Smooth muscle cell (in vitro differentiated cells): ENCODE data around the gene OR6B2. TPM values are rescaled to one million over a fixed set of nuclear protein-coding genes. Genes with fewer than 3 reads are reported as not detected.
A peak's percentile ranks its signal among the peaks of the same experiment; 100 is the strongest.

ENCODE experiments used
- DNase-seq: peaks from one replicate; lab custom pipeline; 2025; ENCODE audit not compliant: unreplicated experiment; lab: John Stamatoyannopoulos, UW
- H2AFZ ChIP-seq: fragments of 200-600 bp; sonication (generic); 2 replicates; pipeline ENCODE4 v1.6.0; 2016; ENCODE audit warnings: antibody characterized with exemption, low read depth, mild to moderate bottlenecking
- H3F3A ChIP-seq: fragments of 200-600 bp; sonication (generic); 2 replicates; pipeline ENCODE4 v1.6.0; 2017; ENCODE audit warnings: antibody characterized with exemption, low read depth
- H3K27ac ChIP-seq: fragments of 200-600 bp; sonication (generic); 2 replicates; pipeline ENCODE4 v1.5.1; 2016; ENCODE audit warnings: low read depth, mild to moderate bottlenecking
- H3K27me3 ChIP-seq: fragments of 200-600 bp; sonication (generic); 2 replicates; pipeline ENCODE4 v1.6.1; 2016; ENCODE audit warnings: low read depth, mild to moderate bottlenecking
- H3K36me3 ChIP-seq: fragments of 200-600 bp; sonication (generic); 2 replicates; pipeline ENCODE4 v1.5.1; 2016; ENCODE audit warnings: low read depth
- H3K4me1 ChIP-seq: fragments of 200-600 bp; sonication (generic); 2 replicates; pipeline ENCODE4 v1.5.1; 2016; ENCODE audit warnings: low read depth
- H3K4me2 ChIP-seq: fragments of 200-600 bp; sonication (generic); 2 replicates; pipeline ENCODE4 v1.6.0; 2016; ENCODE audit warnings: mild to moderate bottlenecking
- H3K4me3 ChIP-seq: fragments of 200-600 bp; sonication (generic); 2 replicates; pipeline ENCODE4 v1.5.1; 2016; ENCODE audit warnings: mild to moderate bottlenecking
- H3K79me2 ChIP-seq: fragments of 200-600 bp; sonication (generic); 2 replicates; pipeline ENCODE4 v1.6.0; 2016; ENCODE audit warnings: low read depth, mild to moderate bottlenecking
- H3K9ac ChIP-seq: fragments of 200-600 bp; sonication (generic); 2 replicates; pipeline ENCODE4 v1.6.0; 2016; ENCODE audit warnings: low read depth
- H3K9me3 ChIP-seq: fragments of 200-600 bp; sonication (generic); replicated peaks from 2 replicates; pipeline ENCODE4 v1.5.1; 2016; ENCODE audit warnings: low read depth
- H4K20me1 ChIP-seq: fragments of 200-600 bp; sonication (generic); 2 replicates; pipeline ENCODE4 v1.6.0; 2016; ENCODE audit warnings: low read depth
- WGBS: methylation state at CpG from one replicate; pipeline ENCODE4 v1.1.7; 2016; ENCODE audit warnings: low lambda C conversion rate; 5-methylcytosine and 5-hydroxymethylcytosine counted together
- polyA plus RNA-seq: library from polyadenylated mRNA; unstranded; fragments of >200 nt; fragmentation: Nextera tagmentation; extraction: Ambion mirVana; gene quantifications from 2 replicates; pipeline ENCODE4 v1.2.1, GENCODE V29; 2016
- total RNA-seq: library from RNA; depleted of rRNA; stranded (reverse); fragments of >200 nt; gene quantifications from 2 replicates; pipeline ENCODE4 v1.2.3, GENCODE V29; 2014
- TF ChIP-seq, protein P1 (sequence below): fragments of 200-600 bp; sonication (generic); IDR thresholded peaks from 2 replicates; pipeline ENCODE4 v1.5.1; 2017; ENCODE audit warnings: borderline replicate concordance, mild to moderate bottlenecking, antibody characterized with exemption; ENCODE audit not compliant: insufficient read depth, poor library complexity, severe bottlenecking

Gene OR6B2
- total and polyA plus RNA-seq, 2 experiments from 2014 or later = not detected

DNA sequence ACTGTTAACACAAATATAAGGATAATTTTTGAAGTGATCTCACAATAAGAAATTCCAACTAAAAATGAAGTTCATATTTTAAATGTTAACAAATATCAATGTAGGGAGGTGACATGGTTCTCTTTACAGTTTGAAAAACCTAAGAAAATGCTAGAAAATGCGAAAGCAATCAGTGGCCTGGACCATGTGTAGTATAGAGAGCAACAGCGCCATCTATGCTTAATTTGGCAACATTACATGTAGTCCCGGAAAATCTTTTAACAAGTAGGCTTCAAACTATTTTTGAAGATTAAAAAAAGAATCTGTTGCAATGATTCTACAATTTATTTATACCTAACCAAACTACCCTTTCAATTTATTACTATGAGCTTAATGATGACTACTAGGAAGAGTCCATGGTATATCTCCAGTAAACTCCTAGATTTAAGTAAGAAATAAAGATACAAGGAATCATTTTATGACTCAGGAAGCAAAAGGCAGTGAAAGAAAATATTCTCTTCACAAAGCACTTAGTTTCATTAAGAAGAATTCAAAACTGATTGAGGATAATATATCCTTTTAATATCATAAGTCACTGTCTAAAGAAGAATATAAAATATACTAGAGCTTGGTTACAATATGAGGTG lies 38.4 kb downstream of the OR6B2 start:
- no peaks in the 10 kb centered on the region for H3K27me3 ChIP-seq
- peaks cover 26% of the 10 kb centered on the region for H3K36me3 ChIP-seq
- TF ChIP-seq, protein P1, sequence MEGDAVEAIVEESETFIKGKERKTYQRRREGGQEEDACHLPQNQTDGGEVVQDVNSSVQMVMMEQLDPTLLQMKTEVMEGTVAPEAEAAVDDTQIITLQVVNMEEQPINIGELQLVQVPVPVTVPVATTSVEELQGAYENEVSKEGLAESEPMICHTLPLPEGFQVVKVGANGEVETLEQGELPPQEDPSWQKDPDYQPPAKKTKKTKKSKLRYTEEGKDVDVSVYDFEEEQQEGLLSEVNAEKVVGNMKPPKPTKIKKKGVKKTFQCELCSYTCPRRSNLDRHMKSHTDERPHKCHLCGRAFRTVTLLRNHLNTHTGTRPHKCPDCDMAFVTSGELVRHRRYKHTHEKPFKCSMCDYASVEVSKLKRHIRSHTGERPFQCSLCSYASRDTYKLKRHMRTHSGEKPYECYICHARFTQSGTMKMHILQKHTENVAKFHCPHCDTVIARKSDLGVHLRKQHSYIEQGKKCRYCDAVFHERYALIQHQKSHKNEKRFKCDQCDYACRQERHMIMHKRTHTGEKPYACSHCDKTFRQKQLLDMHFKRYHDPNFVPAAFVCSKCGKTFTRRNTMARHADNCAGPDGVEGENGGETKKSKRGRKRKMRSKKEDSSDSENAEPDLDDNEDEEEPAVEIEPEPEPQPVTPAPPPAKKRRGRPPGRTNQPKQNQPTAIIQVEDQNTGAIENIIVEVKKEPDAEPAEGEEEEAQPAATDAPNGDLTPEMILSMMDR = peak; percentile 93
- H3K4me3 ChIP-seq = no peak overlapping the region
- H3K27ac ChIP-seq = no peak overlapping the region
- H3F3A ChIP-seq = no peaks in the 10 kb centered on the region
- H4K20me1 ChIP-seq = peaks cover 23% of the 10 kb centered on the region
- no peak overlapping the region for H3K9ac ChIP-seq
- H3K79me2 ChIP-seq = no peaks in the 10 kb centered on the region
- no peak overlapping the region for H2AFZ ChIP-seq
- DNase-seq = no peak
- WGBS = 19% methylated on average over 3 of the region's 3 CpGs
- no peaks in the 10 kb centered on the region for H3K4me1 ChIP-seq
- no peak overlapping the region for H3K4me2 ChIP-seq
- no peaks in the 10 kb centered on the region for H3K9me3 ChIP-seq

DNA sequence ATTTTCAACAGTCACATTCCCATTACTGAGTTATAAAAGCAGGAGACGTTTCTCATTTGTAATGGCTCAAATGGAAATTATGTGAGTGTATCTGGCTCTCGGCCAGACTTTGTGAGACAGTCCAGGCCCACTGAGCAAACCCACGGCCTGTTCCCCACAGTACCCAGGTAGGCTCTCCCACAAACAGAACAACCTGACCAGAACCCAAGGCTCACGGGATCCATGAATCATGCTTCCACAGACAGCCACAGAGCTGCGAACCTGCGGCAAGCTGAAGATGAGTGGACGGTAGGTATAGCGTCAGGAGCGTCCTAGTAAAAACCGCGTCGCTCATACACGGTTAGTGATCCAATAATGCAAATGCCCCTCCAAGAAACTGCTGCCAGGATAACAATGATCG lies 39.3 kb downstream of the OR6B2 start:
- Histone ChIP-seq H3K36me3 (peaks cover 34% of the 10 kb centered on the region), H3K4me2 (no peak overlapping the region), H2AFZ (no peak overlapping the region), H3K79me2 (no peaks in the 10 kb centered on the region), H3K9ac (no peak overlapping the region), H3K27ac (no peak overlapping the region), H3K9me3 (no peaks in the 10 kb centered on the region), H4K20me1 (peaks cover 23% of the 10 kb centered on the region), H3F3A (no peaks in the 10 kb centered on the region), H3K27me3 (no peaks in the 10 kb centered on the region), H3K4me3 (no peak overlapping the region), H3K4me1 (no peaks in the 10 kb centered on the region)
- WGBS = 95% methylated on average over 14 of the region's 14 CpGs
- DNase-seq = no peak
- TF ChIP-seq, protein P1 = no peak

DNA sequence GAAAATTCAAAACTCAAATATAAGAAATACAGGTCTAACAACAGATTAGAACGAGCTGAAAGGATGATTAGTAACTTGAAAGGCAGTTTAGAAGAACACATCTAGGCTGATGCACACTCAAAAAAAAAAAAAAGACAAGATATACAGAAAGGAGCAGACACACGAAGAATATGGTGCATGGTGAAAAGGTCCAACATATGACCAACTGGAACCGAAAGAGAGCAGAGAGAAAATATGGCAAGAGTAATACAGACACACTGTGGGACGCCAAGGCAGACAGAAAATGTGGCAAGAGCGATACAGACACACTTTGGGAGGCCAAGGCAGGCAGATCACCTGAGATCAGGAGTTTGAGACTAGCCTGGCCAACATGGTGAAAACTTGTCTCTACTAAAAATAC lies 44.9 kb downstream of the OR6B2 start:
- no peak overlapping the region for H3K4me3 ChIP-seq
- no peak overlapping the region for H2AFZ ChIP-seq
- no peak for DNase-seq
- peaks cover 49% of the 10 kb centered on the region for H3K36me3 ChIP-seq
- H3K4me1 ChIP-seq = no peaks in the 10 kb centered on the region
- H3K4me2 ChIP-seq = no peak overlapping the region
- no peaks in the 10 kb centered on the region for H3K27me3 ChIP-seq
- H3K79me2 ChIP-seq = no peaks in the 10 kb centered on the region
- 97% methylated on average over 5 of the region's 5 CpGs for WGBS
- H3K27ac ChIP-seq = no peak overlapping the region
- H3K9me3 ChIP-seq = peaks cover 4% of the 10 kb centered on the region
- TF ChIP-seq, protein P1 = no peak
- H4K20me1 ChIP-seq = peaks cover 32% of the 10 kb centered on the region
- no peak overlapping the region for H3K9ac ChIP-seq
- no peaks in the 10 kb centered on the region for H3F3A ChIP-seq

DNA sequence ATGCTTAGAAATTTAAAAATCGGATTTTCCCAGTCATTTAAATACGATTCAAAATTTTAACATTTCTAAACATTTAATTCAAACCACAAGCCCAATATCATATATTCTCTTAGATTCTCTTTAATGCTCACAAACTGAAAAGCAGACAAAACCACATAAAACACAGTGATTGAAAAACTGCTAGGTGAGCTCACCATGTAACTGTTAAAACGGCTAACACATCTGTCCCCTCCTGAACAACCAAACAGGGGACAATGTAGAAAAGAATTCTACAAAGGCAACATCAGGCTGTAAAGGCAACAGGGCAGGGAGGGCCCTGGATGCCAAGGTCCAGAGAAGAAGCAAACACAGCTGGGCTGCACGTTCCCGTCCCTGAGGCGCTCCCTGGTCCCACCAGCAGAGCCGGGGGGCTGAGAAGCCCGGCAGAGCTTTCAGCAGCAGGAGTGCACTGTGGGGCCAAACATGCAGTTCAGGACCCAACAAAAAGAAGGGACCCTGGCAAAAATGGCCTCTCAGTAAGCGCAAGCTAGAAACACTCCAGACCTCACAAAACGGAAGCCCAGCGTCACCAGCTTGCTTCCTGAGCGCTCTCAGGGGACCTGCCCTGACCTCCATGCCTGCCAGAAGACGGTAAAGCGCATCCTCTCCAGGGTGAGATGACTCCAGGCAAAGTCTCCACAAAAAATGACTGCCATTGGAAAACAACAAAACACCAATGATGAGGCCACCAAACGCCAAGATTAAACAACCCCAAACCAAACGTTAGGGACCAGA lies 45.6 kb downstream of the OR6B2 start:
- Histone ChIP-seq H4K20me1 (peaks cover 37% of the 10 kb centered on the region), H3K4me1 (no peaks in the 10 kb centered on the region), H2AFZ (no peak overlapping the region), H3K9me3 (peaks cover 4% of the 10 kb centered on the region), H3K27ac (no peak overlapping the region), H3K27me3 (no peaks in the 10 kb centered on the region), H3K4me3 (no peak overlapping the region), H3K79me2 (no peaks in the 10 kb centered on the region), H3K36me3 (peaks cover 49% of the 10 kb centered on the region), H3F3A (no peaks in the 10 kb centered on the region), H3K4me2 (no peak overlapping the region), H3K9ac (no peak overlapping the region)
- DNase-seq = no peak
- WGBS = 96% methylated on average over 16 of the region's 16 CpGs
- TF ChIP-seq, protein P1 = no peak
